Embryonic facial prominence (tissue), 1 donor: Measurements from ENCODE around the gene RIC8B.

ENCODE experiments used
- DNase-seq: peaks from one replicate; pipeline ENCODE4 v3.0.0-alpha.2; 2016; ENCODE audit errors: extremely low spot score

RIC8B gene

GRCh38 chr12:106868982-106869700, 94.7 kb downstream of the RIC8B start:
- no peak for DNase-seq

- DNase-seq, result no peak
Observed at GRCh38 chr12:106870116-106870515, 95.6 kb downstream of the RIC8B start.

- no peak for DNase-seq
Observed at GRCh38 chr12:106871477-106871876, 97.0 kb downstream of the RIC8B start.

GRCh38 chr12:106873983-106874382, 99.5 kb downstream of the RIC8B start:
- no peak for DNase-seq

- DNase-seq, result no peak
Observed at GRCh38 chr12:106878804-106879203, 104.3 kb downstream of the RIC8B start.

- no peak for DNase-seq
Observed at GRCh38 chr12:106879612-106880011, 105.1 kb downstream of the RIC8B start.

- no peak for DNase-seq
Observed at GRCh38 chr12:106883426-106883825, 108.9 kb downstream of the RIC8B start.

GRCh38 chr12:106885026-106885425, 110.5 kb downstream of the RIC8B start:
- DNase-seq, result no peak

GRCh38 chr12:106885541-106886249, 111.2 kb downstream of the RIC8B start:
- no peak for DNase-seq

GRCh38 chr12:106886932-106887331, 112.5 kb downstream of the RIC8B start:
- no peak for DNase-seq

- no peak for DNase-seq
Observed at GRCh38 chr12:106888348-106888970, 114.0 kb downstream of the RIC8B start.

GRCh38 chr12:106889326-106889725, 114.8 kb downstream of the RIC8B start:
- DNase-seq, result no peak

- DNase-seq, result no peak
Observed at GRCh38 chr12:106889950-106890626, 115.6 kb downstream of the RIC8B start.

- no peak for DNase-seq
Observed at GRCh38 chr12:106892075-106892474, 117.6 kb downstream of the RIC8B start.

GRCh38 chr12:106893451-106893850, 119.0 kb downstream of the RIC8B start:
- no peak for DNase-seq

GRCh38 chr12:106894774-106895173, 120.3 kb downstream of the RIC8B start:
- DNase-seq, result no peak

- DNase-seq, result no peak
Observed at GRCh38 chr12:106896603-106897002, 122.1 kb downstream of the RIC8B start.

- no peak for DNase-seq
Observed at GRCh38 chr12:106897082-106897481, 122.6 kb downstream of the RIC8B start.

GRCh38 chr12:106897981-106898901, 123.8 kb downstream of the RIC8B start:
- DNase-seq, result no peak

GRCh38 chr12:106900554-106900953, 126.1 kb downstream of the RIC8B start:
- DNase-seq, result no peak

- no peak for DNase-seq
Observed at GRCh38 chr12:106901276-106901675, 126.8 kb downstream of the RIC8B start.
